ENCODE data around the gene DAB2IP. TPM values are rescaled to one million over a fixed set of nuclear protein-coding genes. Genes with fewer than 3 reads are reported as not detected.
A peak's percentile ranks its signal among the peaks of the same experiment; 100 is the strongest.

Gene DAB2IP
- polyA plus RNA-seq, 4 donors: 13.8 to 39.0 (median 28.3) TPM

DNA sequence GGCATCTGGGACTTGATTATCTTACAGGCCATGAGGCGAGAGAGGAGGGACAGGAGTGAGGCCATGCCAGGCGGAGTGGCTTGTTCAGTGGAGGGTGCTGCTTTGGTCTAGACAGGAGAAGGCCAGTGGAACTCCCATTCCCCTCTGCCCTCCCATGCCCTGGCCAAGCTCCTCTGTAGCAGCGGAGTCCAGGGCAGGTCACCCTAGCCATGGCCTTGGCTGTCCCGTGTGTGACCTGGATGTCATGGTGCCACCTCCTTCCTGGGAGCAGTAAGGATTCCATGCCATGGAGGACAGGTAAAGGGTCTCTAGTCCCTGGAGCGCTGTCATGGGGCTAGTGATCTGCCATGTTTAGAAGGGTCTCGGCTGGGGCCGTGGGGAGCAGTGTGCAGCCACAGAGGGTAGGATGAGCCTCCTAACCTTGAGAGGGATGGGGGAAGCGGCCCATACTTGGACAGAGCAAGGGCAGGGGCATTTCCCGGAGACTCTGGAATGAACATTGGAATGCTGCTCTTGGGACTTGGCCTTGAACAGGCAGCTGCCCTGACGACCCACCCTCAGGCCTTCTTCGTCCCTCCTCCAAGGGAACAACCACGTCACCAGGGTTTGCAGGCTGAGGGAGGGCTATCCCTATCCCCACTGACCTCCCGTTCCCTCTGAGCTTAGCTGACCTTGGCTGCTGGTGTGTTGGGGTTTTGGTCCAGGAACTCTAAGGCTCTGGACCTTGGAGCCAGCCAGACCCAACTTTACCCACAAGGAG is 100.4 kb downstream of the DAB2IP start:
- peaks cover 0 to 87% (median 2%) of the 10 kb centered on the region in 3 donors for H3K36me3 ChIP-seq (ENCODE audit: control insufficient read depth in 3 of 3, insufficient read depth in 2 of 3, low read depth in 1 of 3, low read length in 3 of 3)
- DNase-seq (no peak), FAIRE-seq (no peak)
- WGBS, 3 donors: 70 to 85% (median 82%) methylated on average over 13 of the region's 13 CpGs
- no peaks in the 10 kb centered on the region for H3K9me3 ChIP-seq (ENCODE audit: control insufficient read depth in 2 of 2, insufficient read depth in 1 of 2, low read depth in 1 of 2, low read length in 1 of 2)
- H3K27ac ChIP-seq (ENCODE audit: low read depth in 1 of 3, low read length in 2 of 3): no peak overlapping the region
- no peak overlapping the region for H3K4me3 ChIP-seq (ENCODE audit: low read depth in 1 of 3, low read length in 3 of 3)
- H3K4me1 ChIP-seq (ENCODE audit: control insufficient read depth in 3 of 3, insufficient read depth in 2 of 3, low read depth in 1 of 3, low read length in 2 of 3): peaks cover 0 to 28% (median 4%) of the 10 kb centered on the region in 3 donors
- no peaks in the 10 kb centered on the region for H3K27me3 ChIP-seq (ENCODE audit: control insufficient read depth in 3 of 3, insufficient read depth in 3 of 3, low read length in 3 of 3)

DNA sequence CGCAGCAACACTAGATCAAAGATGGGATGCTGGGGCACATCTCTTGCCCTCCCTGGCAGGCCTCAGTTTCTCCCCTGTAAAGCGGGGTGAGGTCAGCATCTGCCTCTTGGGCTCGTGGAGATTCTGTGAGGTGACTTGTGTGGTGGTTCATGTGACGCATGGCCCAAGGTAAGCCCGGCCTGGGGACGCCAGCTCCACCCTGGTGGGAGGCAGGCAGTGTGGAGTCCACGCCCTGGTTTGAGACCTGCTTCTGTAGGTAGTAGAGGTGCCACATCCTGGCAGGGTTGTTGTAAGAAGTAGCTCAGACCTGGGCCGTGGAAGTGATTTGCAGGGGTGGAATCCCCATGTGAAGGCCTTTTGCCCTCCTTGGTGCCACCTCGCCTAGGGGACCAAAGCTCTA is 101.5 kb downstream of the DAB2IP start:
- Histone ChIP-seq H3K4me1 (ENCODE audit: control insufficient read depth in 3 of 3, insufficient read depth in 2 of 3, low read depth in 1 of 3, low read length in 2 of 3) (peaks cover 0 to 25% (median 4%) of the 10 kb centered on the region in 3 donors), H3K27me3 (ENCODE audit: control insufficient read depth in 3 of 3, insufficient read depth in 3 of 3, low read length in 3 of 3) (no peaks in the 10 kb centered on the region), H3K9me3 (ENCODE audit: control insufficient read depth in 2 of 2, insufficient read depth in 1 of 2, low read depth in 1 of 2, low read length in 1 of 2) (no peaks in the 10 kb centered on the region), H3K36me3 (ENCODE audit: control insufficient read depth in 3 of 3, insufficient read depth in 2 of 3, low read depth in 1 of 3, low read length in 3 of 3) (peaks cover 0 to 93% (median 2%) of the 10 kb centered on the region in 3 donors), H3K27ac (ENCODE audit: low read depth in 1 of 3, low read length in 2 of 3) (no peak overlapping the region), H3K4me3 (ENCODE audit: low read depth in 1 of 3, low read length in 3 of 3) (no peak overlapping the region)
- WGBS, 3 donors: 87 to 89% (median 88%) methylated on average over 9 of the region's 9 CpGs
- FAIRE-seq: no peak
- DNase-seq: no peak

DNA sequence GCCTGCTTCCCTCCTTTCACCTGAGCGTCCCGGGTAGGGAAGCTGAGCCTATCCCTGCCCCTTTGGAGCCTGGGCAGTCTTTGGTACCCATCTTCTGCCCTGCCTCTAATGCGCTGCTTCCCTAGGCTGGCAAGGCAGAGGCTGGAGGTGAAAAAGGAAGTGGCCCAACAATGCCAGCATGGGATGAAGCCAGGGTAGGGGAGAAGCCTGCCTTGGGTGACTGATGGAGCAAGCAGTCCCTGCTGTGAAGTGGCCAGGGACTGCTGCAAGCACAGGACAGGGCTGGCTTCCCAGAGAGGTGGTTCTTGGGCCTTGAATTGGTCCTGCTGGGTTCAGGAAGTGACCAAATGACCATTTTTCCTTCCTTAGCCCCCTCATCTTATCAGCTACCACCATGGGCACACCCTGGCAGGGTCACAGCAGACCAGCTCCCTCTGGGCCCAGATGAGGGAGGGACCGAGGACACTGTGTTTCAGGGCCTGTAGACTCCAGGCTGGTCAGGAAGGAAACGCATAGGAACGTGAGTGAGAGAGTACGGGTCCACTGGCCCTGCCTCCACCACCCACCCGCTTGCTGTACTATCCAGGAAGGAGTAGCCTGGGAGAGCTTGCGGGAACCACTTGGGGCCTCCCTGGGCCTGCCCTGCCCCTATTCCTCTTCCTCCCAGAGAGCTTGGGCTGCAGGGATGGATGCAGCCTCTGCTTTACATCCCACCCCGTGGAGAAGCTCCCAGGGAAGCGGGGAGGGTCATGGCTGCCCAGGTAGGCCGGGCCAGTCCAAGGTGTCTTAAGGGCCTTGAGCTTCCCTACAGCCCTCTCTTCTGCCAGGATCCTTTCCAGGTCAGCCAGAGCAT is 102.6 kb downstream of the DAB2IP start:
- peaks cover 0 to 25% (median 0%) of the 10 kb centered on the region in 3 donors for H3K4me1 ChIP-seq (ENCODE audit: control insufficient read depth in 3 of 3, insufficient read depth in 2 of 3, low read depth in 1 of 3, low read length in 2 of 3)
- H3K27ac ChIP-seq (ENCODE audit: low read depth in 1 of 3, low read length in 2 of 3): peak overlapping the region in 1 of 3 donors; percentile 23
- DNase-seq (no peak), FAIRE-seq (no peak)
- H3K9me3 ChIP-seq (ENCODE audit: control insufficient read depth in 2 of 2, insufficient read depth in 1 of 2, low read depth in 1 of 2, low read length in 1 of 2): no peaks in the 10 kb centered on the region
- no peak overlapping the region for H3K4me3 ChIP-seq (ENCODE audit: low read depth in 1 of 3, low read length in 3 of 3)
- H3K36me3 ChIP-seq (ENCODE audit: control insufficient read depth in 3 of 3, insufficient read depth in 2 of 3, low read depth in 1 of 3, low read length in 3 of 3): peaks cover 0 to 93% (median 6%) of the 10 kb centered on the region in 3 donors
- no peaks in the 10 kb centered on the region for H3K27me3 ChIP-seq (ENCODE audit: control insufficient read depth in 3 of 3, insufficient read depth in 3 of 3, low read length in 3 of 3)
- WGBS, 3 donors: 71 to 83% (median 80%) methylated on average over 10 to 12 of the region's 12 CpGs

DNA sequence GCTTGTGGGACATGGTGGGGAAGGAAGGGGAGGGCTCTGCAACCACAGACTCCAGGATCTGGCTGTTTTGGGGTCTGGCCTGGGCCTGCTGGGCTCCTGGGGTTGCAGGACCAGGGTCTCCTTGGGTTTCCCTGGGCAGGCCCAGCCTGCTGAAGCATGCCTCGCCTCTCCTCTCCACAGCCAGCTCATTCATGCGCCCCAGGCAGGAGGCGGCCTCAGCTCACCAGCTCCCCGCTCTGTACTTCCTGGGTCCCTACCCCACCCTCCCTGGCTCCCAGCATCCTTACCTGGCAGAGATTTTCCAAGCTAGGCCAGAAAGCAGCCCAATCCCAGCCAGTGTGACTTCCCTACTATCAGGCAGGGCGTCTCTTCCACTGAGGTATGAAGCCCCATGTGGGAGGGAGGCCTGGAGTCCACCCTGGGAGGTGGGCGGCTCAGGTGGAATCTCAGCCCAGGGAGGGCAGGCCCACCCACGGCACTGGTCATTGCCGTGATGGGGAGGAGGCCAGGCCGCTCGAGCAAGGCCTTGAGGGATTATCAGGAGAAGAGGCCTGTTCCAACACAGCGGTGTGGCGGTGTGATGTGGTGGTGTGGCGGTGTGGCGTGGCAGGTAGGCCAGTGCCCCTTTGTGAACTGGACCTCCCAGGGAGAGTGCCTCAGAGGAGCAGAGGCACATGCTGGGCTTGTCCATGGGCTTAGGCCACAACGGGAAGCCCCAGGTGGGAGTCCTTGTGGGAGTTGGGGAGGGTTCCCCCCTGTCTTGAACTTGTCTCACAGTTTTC is 103.4 kb downstream of the DAB2IP start:
- Histone ChIP-seq H3K9me3 (ENCODE audit: control insufficient read depth in 2 of 2, insufficient read depth in 1 of 2, low read depth in 1 of 2, low read length in 1 of 2) (no peaks in the 10 kb centered on the region), H3K4me3 (ENCODE audit: low read depth in 1 of 3, low read length in 3 of 3) (no peak overlapping the region), H3K27me3 (ENCODE audit: control insufficient read depth in 3 of 3, insufficient read depth in 3 of 3, low read length in 3 of 3) (no peaks in the 10 kb centered on the region), H3K4me1 (ENCODE audit: control insufficient read depth in 3 of 3, insufficient read depth in 2 of 3, low read depth in 1 of 3, low read length in 2 of 3) (peaks cover 0 to 19% (median 0%) of the 10 kb centered on the region in 3 donors), H3K27ac (ENCODE audit: low read depth in 1 of 3, low read length in 2 of 3) (no peak overlapping the region), H3K36me3 (ENCODE audit: control insufficient read depth in 3 of 3, insufficient read depth in 2 of 3, low read depth in 1 of 3, low read length in 3 of 3) (peaks cover 3 to 94% (median 8%) of the 10 kb centered on the region in 3 donors)
- no peak for DNase-seq
- FAIRE-seq: no peak
- WGBS, 3 donors: 87 to 93% (median 89%) methylated on average over 15 of the region's 15 CpGs

DNA sequence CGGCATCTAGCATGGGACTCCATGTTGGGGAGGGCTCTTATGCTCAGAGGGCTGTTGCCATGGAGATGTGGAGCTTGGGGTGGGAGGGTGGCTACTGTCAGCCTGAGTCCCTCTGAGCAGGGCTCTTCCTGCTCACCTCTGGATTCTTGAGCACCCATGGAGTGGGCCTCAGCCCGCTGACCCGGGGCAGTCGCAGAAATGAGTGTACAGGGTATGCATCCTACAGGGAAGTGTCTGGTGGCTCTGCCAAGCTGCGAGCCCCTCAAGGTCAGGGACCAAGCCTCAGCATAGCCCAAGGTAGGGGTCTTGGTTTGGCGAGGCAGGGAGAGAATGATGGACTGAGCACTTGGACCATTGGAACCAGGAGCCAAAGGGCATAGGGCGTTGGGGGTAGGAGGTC is 104.1 kb downstream of the DAB2IP start:
- Histone ChIP-seq H3K27ac (ENCODE audit: low read depth in 1 of 3, low read length in 2 of 3) (no peak overlapping the region), H3K9me3 (ENCODE audit: control insufficient read depth in 2 of 2, insufficient read depth in 1 of 2, low read depth in 1 of 2, low read length in 1 of 2) (no peaks in the 10 kb centered on the region), H3K27me3 (ENCODE audit: control insufficient read depth in 3 of 3, insufficient read depth in 3 of 3, low read length in 3 of 3) (no peaks in the 10 kb centered on the region), H3K4me1 (ENCODE audit: control insufficient read depth in 3 of 3, insufficient read depth in 2 of 3, low read depth in 1 of 3, low read length in 2 of 3) (peaks cover 0 to 12% (median 0%) of the 10 kb centered on the region in 3 donors), H3K4me3 (ENCODE audit: low read depth in 1 of 3, low read length in 3 of 3) (no peak overlapping the region), H3K36me3 (ENCODE audit: control insufficient read depth in 3 of 3, insufficient read depth in 2 of 3, low read depth in 1 of 3, low read length in 3 of 3) (peaks cover 4 to 98% (median 13%) of the 10 kb centered on the region in 3 donors)
- FAIRE-seq (no peak), DNase-seq (no peak)
- WGBS, 3 donors: 79 to 84% (median 81%) methylated on average over 7 of the region's 7 CpGs

DNA sequence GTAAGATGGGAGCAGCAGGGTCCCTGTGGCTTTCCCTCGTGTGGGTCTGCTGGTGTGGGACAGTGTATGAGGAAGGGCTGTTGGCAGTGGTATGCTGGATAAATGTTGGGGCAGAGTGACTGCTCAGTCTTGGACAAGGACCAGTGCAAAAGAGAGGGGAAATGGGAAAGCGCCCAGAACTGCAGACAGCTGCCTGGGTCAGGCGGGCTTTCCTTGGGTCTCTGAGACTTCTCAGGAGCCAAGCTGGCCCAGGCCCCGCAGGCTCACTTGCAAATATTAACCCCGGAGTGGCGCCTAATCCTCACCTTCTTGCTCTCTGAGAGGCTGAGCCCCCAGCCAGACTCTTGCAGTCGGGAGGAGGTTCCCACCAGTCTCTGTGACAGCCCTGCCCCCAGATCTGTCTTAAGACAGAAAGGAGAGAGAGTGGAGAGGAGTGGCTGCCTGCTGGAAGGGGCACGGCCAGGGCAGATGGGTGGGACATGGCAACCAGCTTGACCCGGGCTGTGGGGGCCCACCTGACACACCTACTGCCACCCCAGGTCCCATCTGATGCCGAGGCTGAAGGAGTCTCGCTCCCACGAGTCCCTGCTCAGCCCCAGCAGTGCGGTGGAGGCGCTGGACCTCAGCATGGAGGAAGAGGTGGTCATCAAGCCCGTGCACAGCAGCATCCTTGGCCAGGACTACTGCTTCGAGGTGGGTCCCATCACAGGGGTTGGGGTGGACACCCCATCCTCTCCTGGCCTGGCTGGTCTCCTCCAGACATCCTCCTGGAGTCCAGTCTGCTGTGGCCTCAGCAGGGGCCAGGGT is 105.2 kb downstream of the DAB2IP start:
- Histone ChIP-seq H3K4me3 (ENCODE audit: low read depth in 1 of 3, low read length in 3 of 3) (no peak overlapping the region), H3K36me3 (ENCODE audit: control insufficient read depth in 3 of 3, insufficient read depth in 2 of 3, low read depth in 1 of 3, low read length in 3 of 3) (peaks cover 4 to 99% (median 17%) of the 10 kb centered on the region in 3 donors), H3K27me3 (ENCODE audit: control insufficient read depth in 3 of 3, insufficient read depth in 3 of 3, low read length in 3 of 3) (no peaks in the 10 kb centered on the region), H3K4me1 (ENCODE audit: control insufficient read depth in 3 of 3, insufficient read depth in 2 of 3, low read depth in 1 of 3, low read length in 2 of 3) (peaks cover 0 to 4% (median 0%) of the 10 kb centered on the region in 3 donors), H3K27ac (ENCODE audit: low read depth in 1 of 3, low read length in 2 of 3) (no peak overlapping the region), H3K9me3 (ENCODE audit: control insufficient read depth in 2 of 2, insufficient read depth in 1 of 2, low read depth in 1 of 2, low read length in 1 of 2) (no peaks in the 10 kb centered on the region)
- FAIRE-seq (no peak), DNase-seq (no peak)
- WGBS, 3 donors: 64 to 76% (median 76%) methylated on average over 15 to 16 of the region's 16 CpGs

DNA sequence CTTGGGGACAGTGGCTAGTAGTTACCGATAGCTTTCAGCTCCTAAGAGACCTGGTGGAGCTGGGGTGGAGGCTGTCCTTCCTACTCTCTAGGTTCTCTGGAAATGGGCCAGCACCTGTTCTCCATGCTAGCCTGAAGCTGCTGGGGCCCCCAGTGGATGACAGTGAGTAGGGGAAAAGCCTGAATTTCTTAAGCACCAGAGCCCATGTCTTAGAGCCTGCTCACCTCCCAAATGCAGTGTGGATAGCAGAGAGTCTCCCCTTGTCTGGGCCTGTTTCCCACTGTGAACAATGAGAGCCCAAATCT is 105.8 kb downstream of the DAB2IP start:
- no peak for DNase-seq
- H3K36me3 ChIP-seq (ENCODE audit: control insufficient read depth in 3 of 3, insufficient read depth in 2 of 3, low read depth in 1 of 3, low read length in 3 of 3): peaks cover 4 to 99% (median 17%) of the 10 kb centered on the region in 3 donors
- H3K27me3 ChIP-seq (ENCODE audit: control insufficient read depth in 3 of 3, insufficient read depth in 3 of 3, low read length in 3 of 3): no peaks in the 10 kb centered on the region
- FAIRE-seq: no peak
- H3K9me3 ChIP-seq (ENCODE audit: control insufficient read depth in 2 of 2, insufficient read depth in 1 of 2, low read depth in 1 of 2, low read length in 1 of 2): no peaks in the 10 kb centered on the region
- H3K27ac ChIP-seq (ENCODE audit: low read depth in 1 of 3, low read length in 2 of 3): no peak overlapping the region
- no peaks in the 10 kb centered on the region for H3K4me1 ChIP-seq (ENCODE audit: control insufficient read depth in 3 of 3, insufficient read depth in 2 of 3, low read depth in 1 of 3, low read length in 2 of 3)
- 82 to 92% (median 86%) methylated on average over 1 of the region's 1 CpG for WGBS, 3 donors
- no peak overlapping the region for H3K4me3 ChIP-seq (ENCODE audit: low read depth in 1 of 3, low read length in 3 of 3)
